Ectodermal cell (in vitro differentiated cells): ENCODE results near the gene CEACAM16.
"Not testable (repeated sequence)": the region's sequence is repeated elsewhere in the genome, so short reads cannot be mapped to it uniquely, and the experiment has no call there.

ENCODE experiments used
- H3K27ac ChIP-seq: 2 replicates; pipeline ENCODE4 v1.7.0; 2013; ENCODE audit warnings: mild to moderate bottlenecking, low read depth, low read length; ENCODE audit not compliant: insufficient read depth, poor library complexity, severe bottlenecking
- H3K27me3 ChIP-seq: 2 replicates; pipeline ENCODE4 v1.7.0; 2013; ENCODE audit warnings: mild to moderate bottlenecking, low read length; ENCODE audit not compliant: insufficient read depth, control insufficient read depth, poor library complexity, severe bottlenecking
- H3K36me3 ChIP-seq: one replicate; pipeline ENCODE4 v1.7.0; 2013; ENCODE audit warnings: low read length; ENCODE audit not compliant: control insufficient read depth, insufficient read depth
- H3K4me1 ChIP-seq: one replicate; pipeline ENCODE4 v1.7.0; 2013; ENCODE audit warnings: low read length; ENCODE audit not compliant: control insufficient read depth, insufficient read depth
- H3K4me3 ChIP-seq: 2 replicates; pipeline ENCODE4 v1.7.0; 2013; ENCODE audit warnings: low read depth, low read length, control low read depth; ENCODE audit not compliant: insufficient read depth
- H3K9me3 ChIP-seq: 2 replicates; pipeline ENCODE4 v1.7.0; 2013; ENCODE audit warnings: mild to moderate bottlenecking, low read length, moderate library complexity; ENCODE audit not compliant: control insufficient read depth
- WGBS, 2 experiments: methylation state at CpG; one replicate each; pipeline ENCODE4 v1.1.7; 2013; ENCODE audit warnings: missing lambda C conversion rate in 2 of 2; 5-methylcytosine and 5-hydroxymethylcytosine counted together

CEACAM16 gene

GRCh38 chr19:44662691-44663385 lies 36.1 kb upstream of the CEACAM16 start:
- Histone ChIP-seq H3K9me3 (no peaks in the 10 kb centered on the region), H3K36me3 (peaks cover 8% of the 10 kb centered on the region), H3K4me1 (no peaks in the 10 kb centered on the region), H3K27ac (no peak overlapping the region), H3K27me3 (no peaks in the 10 kb centered on the region), H3K4me3 (no peak overlapping the region)
- WGBS, 2 experiments, result 94 to 95% methylated on average over 7 of the region's 7 CpGs

GRCh38 chr19:44663996-44664395 lies 35.0 kb upstream of the CEACAM16 start:
- WGBS, 2 experiments, result 93 to 96% methylated on average over 5 of the region's 5 CpGs
- no peaks in the 10 kb centered on the region for H3K9me3 ChIP-seq

GRCh38 chr19:44664976-44665375 lies 34.0 kb upstream of the CEACAM16 start:
- Histone ChIP-seq H3K4me3 (no peak overlapping the region), H3K36me3 (peaks cover 8% of the 10 kb centered on the region)
- 90 to 93% methylated on average over 8 to 10 of the region's 10 CpGs for whole genome bisulfite sequencing, 2 experiments

More at GRCh38 chr19:44663996-44664395, 35.0 kb upstream of the CEACAM16 start:
- H3K27me3 ChIP-seq, result no peaks in the 10 kb centered on the region
- no peak overlapping the region for H3K4me3 ChIP-seq
- no peak overlapping the region for H3K27ac ChIP-seq
- no peaks in the 10 kb centered on the region for H3K4me1 ChIP-seq
- peaks cover 8% of the 10 kb centered on the region for H3K36me3 ChIP-seq

GRCh38 chr19:44666852-44667556 lies 31.9 kb upstream of the CEACAM16 start:
- no peak overlapping the region for H3K27ac ChIP-seq
- no peaks in the 10 kb centered on the region for H3K4me1 ChIP-seq
- H3K36me3 ChIP-seq, result peaks cover 2% of the 10 kb centered on the region
- no peak overlapping the region for H3K4me3 ChIP-seq
- no peaks in the 10 kb centered on the region for H3K27me3 ChIP-seq
- WGBS, 2 experiments, result 84 to 87% methylated on average over 7 of the region's 7 CpGs
- H3K9me3 ChIP-seq, result no peaks in the 10 kb centered on the region

More at GRCh38 chr19:44664976-44665375, 34.0 kb upstream of the CEACAM16 start:
- Histone ChIP-seq H3K27ac (no peak overlapping the region), H3K27me3 (no peaks in the 10 kb centered on the region), H3K4me1 (no peaks in the 10 kb centered on the region), H3K9me3 (no peaks in the 10 kb centered on the region)

GRCh38 chr19:44668985-44669764 lies 29.8 kb upstream of the CEACAM16 start:
- H3K36me3 ChIP-seq, result no peaks in the 10 kb centered on the region
- H3K4me3 ChIP-seq, result no peak overlapping the region
- H3K9me3 ChIP-seq, result no peaks in the 10 kb centered on the region
- no peak overlapping the region for H3K27ac ChIP-seq
- WGBS, 2 experiments, result 88% methylated on average over 2 of the region's 2 CpGs
- no peaks in the 10 kb centered on the region for H3K27me3 ChIP-seq
- H3K4me1 ChIP-seq, result no peaks in the 10 kb centered on the region

- 84 to 86% methylated on average over 2 of the region's 2 CpGs for WGBS, 2 experiments
- not testable (repeated sequence) for H3K27ac ChIP-seq, H3K27me3 ChIP-seq, H3K9me3 ChIP-seq, H3K4me3 ChIP-seq, H3K36me3 ChIP-seq, H3K4me1 ChIP-seq
Measured at GRCh38 chr19:44670027-44670426, 28.9 kb upstream of the CEACAM16 start.

- Histone ChIP-seq H3K36me3 (no peaks in the 10 kb centered on the region), H3K4me3 (no peak within 1 kb of the TSS), H3K9me3 (no peaks in the 10 kb centered on the region), H3K27ac (no peak within 1 kb of the TSS), H3K4me1 (no peaks in the 10 kb centered on the region), H3K27me3 (no peaks in the 10 kb centered on the region)
- WGBS, 2 experiments, result 88 to 92% methylated on average over 2 of the region's 2 CpGs
Measured at GRCh38 chr19:44671400-44671799, 27.6 kb upstream of the CEACAM16 start, which contains the start of gene CEACAM19. CEACAM19 (plus strand) TSS chr19:44671482; CDS start chr19:44671932, 450 bp downstream.

- H3K4me1 ChIP-seq, result no peaks in the 10 kb centered on the region
- no peaks in the 10 kb centered on the region for H3K9me3 ChIP-seq
- no peaks in the 10 kb centered on the region for H3K36me3 ChIP-seq
- H3K27ac ChIP-seq, result no peak overlapping the region
- no peaks in the 10 kb centered on the region for H3K27me3 ChIP-seq
- no peak overlapping the region for H3K4me3 ChIP-seq
- 73 to 89% methylated on average over 1 of the region's 1 CpG for WGBS, 2 experiments
Measured at GRCh38 chr19:44672226-44672625, 26.7 kb upstream of the CEACAM16 start.

GRCh38 chr19:44673510-44673909 lies 25.4 kb upstream of the CEACAM16 start:
- H3K4me3 ChIP-seq, result no peak overlapping the region
- H3K27me3 ChIP-seq, result no peaks in the 10 kb centered on the region
- H3K4me1 ChIP-seq, result no peaks in the 10 kb centered on the region
- H3K9me3 ChIP-seq, result no peaks in the 10 kb centered on the region
- H3K36me3 ChIP-seq, result no peaks in the 10 kb centered on the region
- WGBS, 2 experiments, result 91 to 92% methylated on average over 4 of the region's 4 CpGs
- no peak overlapping the region for H3K27ac ChIP-seq

- 90 to 92% methylated on average over 6 of the region's 6 CpGs for WGBS, 2 experiments
- no peaks in the 10 kb centered on the region for H3K27me3 ChIP-seq
Measured at GRCh38 chr19:44675521-44675920, 23.4 kb upstream of the CEACAM16 start.

More at GRCh38 chr19:44675521-44675920, 23.4 kb upstream of the CEACAM16 start:
- H3K4me1 ChIP-seq, result no peaks in the 10 kb centered on the region
- H3K27ac ChIP-seq, result no peak overlapping the region
- H3K36me3 ChIP-seq, result no peaks in the 10 kb centered on the region
- no peaks in the 10 kb centered on the region for H3K9me3 ChIP-seq
- H3K4me3 ChIP-seq, result no peak overlapping the region
